Effector memory CD8-positive, alpha-beta T cell (primary cell): ENCODE data around the gene GRIN2B.

Source experiments
- ATAC-seq: fragments of 150-1000 bp; cut with Tn5 transposase; replicated peaks from 2 replicates; pipeline ENCODE4 v1.10.0; 2021; ENCODE audit warnings: mild to moderate bottlenecking, moderate library complexity
- DNase-seq, 3 experiments: peaks; one replicate each; pipeline ENCODE4 v3.0.0; 2021
- H3K27ac Mint-ChIP-seq, 2 donors: one replicate each; pipeline ENCODE4 v1.8.0; 2022; ENCODE audit warnings: mild to moderate bottlenecking in 2 of 2, mixed read lengths in 2 of 2, moderate library complexity in 2 of 2
- H3K27me3 Mint-ChIP-seq, 2 donors: one replicate each; pipeline ENCODE4 v1.8.0; 2022; ENCODE audit warnings: mixed read lengths in 2 of 2
- H3K36me3 Mint-ChIP-seq: one replicate; pipeline ENCODE4 v1.8.0; 2022; ENCODE audit warnings: mild to moderate bottlenecking, moderate library complexity, mixed read lengths; ENCODE audit not compliant: insufficient read depth
- H3K4me1 Mint-ChIP-seq, 2 donors: one replicate each; pipeline ENCODE4 v1.8.0; 2022; ENCODE audit warnings: low read depth in 2 of 2, mixed read lengths in 2 of 2
- H3K4me3 Mint-ChIP-seq, 2 donors: one replicate each; pipeline ENCODE4 v1.8.0; 2022; ENCODE audit warnings: mild to moderate bottlenecking in 2 of 2, mixed read lengths in 2 of 2, moderate library complexity in 2 of 2
- H3K9me3 Mint-ChIP-seq, 2 donors: one replicate each; pipeline ENCODE4 v1.8.0; 2022; ENCODE audit warnings: mixed read lengths in 2 of 2

GRIN2B gene

DNA sequence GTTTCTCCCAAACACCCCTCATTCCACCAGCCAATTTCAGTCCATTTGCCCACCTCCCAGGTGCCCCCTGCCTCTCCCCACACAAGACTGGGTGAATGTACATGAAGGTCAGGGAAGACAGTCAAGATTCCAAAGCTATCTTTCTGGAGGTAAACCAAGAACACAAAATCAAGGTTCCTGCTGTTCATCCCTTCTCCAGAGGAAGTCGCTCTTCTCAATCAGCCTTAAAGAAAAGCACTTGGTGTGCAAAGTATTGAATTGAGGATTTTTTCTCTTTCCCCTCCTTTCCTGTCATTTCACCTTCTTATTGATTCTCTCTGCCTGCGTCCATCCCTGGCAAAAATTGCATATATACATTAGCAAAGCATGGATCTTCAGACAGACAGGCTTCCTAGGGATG is 4.5 kb downstream of the GRIN2B start:
- H3K36me3 Mint-ChIP-seq, result peaks cover 4% of the 10 kb centered on the region
- ATAC-seq (no peak), DNase-seq (no peak)
- peaks cover 5 to 7% of the 10 kb centered on the region in 2 donors for H3K4me1 Mint-ChIP-seq
- H3K27ac Mint-ChIP-seq, result no peak overlapping the region
- no peaks in the 10 kb centered on the region for H3K9me3 Mint-ChIP-seq
- peaks cover 43 to 68% of the 10 kb centered on the region in 2 donors for H3K27me3 Mint-ChIP-seq
- no peak overlapping the region for H3K4me3 Mint-ChIP-seq

DNA sequence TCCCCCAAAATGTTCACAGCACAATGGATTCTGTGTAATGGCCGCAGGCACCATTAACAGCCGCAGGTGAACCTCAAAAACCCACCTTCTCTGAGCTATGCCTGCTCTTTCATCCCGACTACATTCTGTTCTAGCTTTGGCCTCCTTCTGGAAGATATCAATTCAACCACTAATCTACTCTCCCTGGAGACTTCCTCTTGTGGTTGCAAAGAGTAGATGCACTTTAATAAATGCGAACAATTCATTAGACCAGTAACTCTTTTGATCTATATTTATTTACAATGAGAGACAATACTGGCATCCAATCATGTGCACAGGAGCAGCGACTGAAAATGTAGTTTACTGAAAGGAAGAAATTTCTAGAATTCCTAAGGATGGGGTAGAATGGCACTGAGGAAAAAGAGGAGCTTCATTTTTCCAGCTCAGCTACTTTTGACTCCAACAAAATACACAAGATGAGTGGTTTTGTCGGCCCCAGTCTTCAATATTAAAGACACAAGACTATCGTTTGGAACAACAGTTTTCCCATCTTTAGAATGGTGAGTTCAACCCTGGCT is 5.3 kb downstream of the GRIN2B start:
- ATAC-seq (no peak), DNase-seq (no peak)
- H3K9me3 Mint-ChIP-seq, result no peaks in the 10 kb centered on the region
- peaks cover 38 to 60% of the 10 kb centered on the region in 2 donors for H3K27me3 Mint-ChIP-seq
- no peak overlapping the region for H3K27ac Mint-ChIP-seq
- H3K4me3 Mint-ChIP-seq, result no peak overlapping the region
- peaks cover under 1 to 4% of the 10 kb centered on the region in 2 donors for H3K4me1 Mint-ChIP-seq
- peaks cover 4% of the 10 kb centered on the region for H3K36me3 Mint-ChIP-seq

DNA sequence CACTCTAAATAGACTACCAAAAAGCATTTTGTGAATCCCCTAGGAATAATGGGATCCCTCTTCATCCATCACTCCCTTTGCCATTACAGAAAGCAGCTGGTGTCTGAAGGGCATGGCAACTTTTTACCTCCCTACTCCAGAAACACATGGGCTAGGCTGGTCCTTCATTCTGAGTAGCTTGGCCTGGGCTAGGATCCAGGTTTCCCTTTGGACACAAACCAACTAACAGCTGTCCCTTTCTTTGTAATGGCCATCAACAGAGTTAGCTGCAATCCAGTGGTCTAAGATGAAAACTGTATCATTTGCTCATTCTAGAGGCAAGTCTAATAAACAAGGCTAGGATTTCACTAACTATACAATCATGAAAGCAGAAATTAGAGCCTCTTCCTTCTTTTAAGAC is 7.4 kb downstream of the GRIN2B start:
- H3K4me1 Mint-ChIP-seq, result no peaks in the 10 kb centered on the region
- H3K27ac Mint-ChIP-seq, result no peak overlapping the region
- H3K9me3 Mint-ChIP-seq, result no peaks in the 10 kb centered on the region
- H3K4me3 Mint-ChIP-seq, result no peak overlapping the region
- no peak for DNase-seq
- H3K36me3 Mint-ChIP-seq, result no peaks in the 10 kb centered on the region
- H3K27me3 Mint-ChIP-seq, result peaks cover 21 to 39% of the 10 kb centered on the region in 2 donors
- no peak for ATAC-seq

DNA sequence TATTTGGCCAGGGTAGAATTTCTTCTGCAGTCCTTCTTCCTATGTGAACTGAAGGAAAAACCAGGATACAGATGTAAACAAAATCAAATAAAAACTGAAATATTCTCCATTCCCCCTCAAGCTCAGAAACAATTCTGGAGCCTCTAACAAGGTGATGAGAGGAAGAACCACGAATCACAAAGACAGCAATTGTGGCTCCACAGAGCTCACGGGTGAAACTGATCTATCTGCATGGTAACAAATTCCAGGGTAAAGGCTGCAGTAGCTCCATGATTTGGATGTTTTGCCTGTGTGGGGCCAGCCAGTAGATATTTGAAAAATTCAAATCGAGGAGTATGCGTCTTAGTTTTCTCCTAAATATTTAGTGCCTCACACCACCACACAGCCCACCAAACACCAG is 10.6 kb downstream of the GRIN2B start:
- DNase-seq, result no peak
- H3K27me3 Mint-ChIP-seq, result peaks cover 0 to 9% of the 10 kb centered on the region in 2 donors

DNA sequence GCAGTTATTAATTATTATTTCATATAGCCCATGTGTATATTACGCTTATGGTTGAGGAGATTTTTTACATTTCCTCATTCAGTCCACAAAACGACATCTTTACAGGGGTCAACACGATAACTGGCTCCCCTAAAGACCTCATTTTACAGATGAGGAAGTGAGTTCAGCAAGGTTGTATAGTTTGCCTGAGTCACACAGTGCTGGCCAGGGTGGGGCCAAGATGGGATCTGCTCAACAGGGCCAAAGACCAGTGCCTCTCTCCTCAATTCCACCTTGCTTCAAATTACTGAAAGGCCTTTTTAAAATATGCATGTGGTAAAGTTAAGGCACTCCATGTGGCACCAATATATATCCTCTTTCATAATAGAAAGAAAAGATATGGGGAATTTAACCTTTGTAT is 13.1 kb downstream of the GRIN2B start:
- H3K27ac Mint-ChIP-seq, result no peak overlapping the region
- no peak for ATAC-seq
- peaks cover 6 to 14% of the 10 kb centered on the region in 2 donors for H3K27me3 Mint-ChIP-seq
- no peaks in the 10 kb centered on the region for H3K9me3 Mint-ChIP-seq
- no peak overlapping the region for H3K4me3 Mint-ChIP-seq
- no peak for DNase-seq
- no peaks in the 10 kb centered on the region for H3K36me3 Mint-ChIP-seq
- no peaks in the 10 kb centered on the region for H3K4me1 Mint-ChIP-seq

More for the DNA sequence above, 10.6 kb downstream of the GRIN2B start:
- Mint-ChIP-seq H3K9me3 (no peaks in the 10 kb centered on the region), H3K4me1 (no peaks in the 10 kb centered on the region), H3K36me3 (no peaks in the 10 kb centered on the region), H3K27ac (no peak overlapping the region), H3K4me3 (no peak overlapping the region)
- no peak for ATAC-seq

DNA sequence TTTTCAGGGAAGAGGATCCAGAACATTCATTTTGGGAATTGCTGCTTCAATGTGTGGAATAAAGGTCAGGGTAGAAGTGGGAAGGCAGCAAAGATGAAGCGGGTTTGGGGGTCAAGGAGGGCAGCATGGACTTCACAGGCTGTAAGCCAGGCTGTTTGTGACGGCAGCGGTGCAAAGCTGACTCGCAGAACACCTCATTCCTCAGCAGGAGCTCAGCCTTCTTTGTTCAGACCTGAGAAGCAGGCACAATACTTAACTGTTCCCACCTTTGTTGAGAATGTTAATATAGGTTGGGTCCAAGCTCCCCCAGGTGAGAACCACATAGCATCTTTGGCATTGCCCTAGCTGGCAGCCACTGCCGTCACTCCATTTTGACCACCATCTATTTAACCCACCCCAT is 16.7 kb downstream of the GRIN2B start:
- Mint-ChIP-seq H3K4me3 (no peak overlapping the region), H3K36me3 (no peaks in the 10 kb centered on the region), H3K4me1 (no peaks in the 10 kb centered on the region), H3K9me3 (no peaks in the 10 kb centered on the region), H3K27ac (no peak overlapping the region), H3K27me3 (peaks cover 6 to 33% of the 10 kb centered on the region in 2 donors)
- ATAC-seq (no peak), DNase-seq (no peak)

DNA sequence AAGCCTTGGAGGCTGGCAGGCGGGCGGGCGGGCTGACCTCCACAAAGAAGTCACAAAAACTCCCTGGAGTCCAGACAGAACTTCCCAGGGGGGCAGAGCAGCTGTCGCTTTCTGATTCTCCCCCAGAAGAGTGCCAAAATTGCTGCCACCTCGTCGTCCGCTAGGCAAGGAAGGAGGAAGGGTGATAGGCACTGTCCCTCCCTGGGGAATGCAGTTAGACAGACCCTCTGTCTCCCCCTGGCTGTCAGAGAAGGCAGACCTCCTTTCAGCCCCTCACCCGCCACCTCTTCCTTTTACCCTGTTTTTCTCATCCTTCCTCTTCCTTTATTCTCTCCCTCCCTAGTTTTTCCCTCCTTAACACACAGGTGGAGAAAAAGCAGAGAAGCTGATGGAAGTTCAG is 18.7 kb downstream of the GRIN2B start:
- H3K27me3 Mint-ChIP-seq, result peaks cover 18 to 45% of the 10 kb centered on the region in 2 donors
- no peak overlapping the region for H3K4me3 Mint-ChIP-seq
- no peak overlapping the region for H3K27ac Mint-ChIP-seq
- H3K4me1 Mint-ChIP-seq, result no peaks in the 10 kb centered on the region
- H3K36me3 Mint-ChIP-seq, result no peaks in the 10 kb centered on the region
- no peak for ATAC-seq
- DNase-seq, result no peak
- H3K9me3 Mint-ChIP-seq, result peaks cover 0 to 2% of the 10 kb centered on the region in 2 donors

DNA sequence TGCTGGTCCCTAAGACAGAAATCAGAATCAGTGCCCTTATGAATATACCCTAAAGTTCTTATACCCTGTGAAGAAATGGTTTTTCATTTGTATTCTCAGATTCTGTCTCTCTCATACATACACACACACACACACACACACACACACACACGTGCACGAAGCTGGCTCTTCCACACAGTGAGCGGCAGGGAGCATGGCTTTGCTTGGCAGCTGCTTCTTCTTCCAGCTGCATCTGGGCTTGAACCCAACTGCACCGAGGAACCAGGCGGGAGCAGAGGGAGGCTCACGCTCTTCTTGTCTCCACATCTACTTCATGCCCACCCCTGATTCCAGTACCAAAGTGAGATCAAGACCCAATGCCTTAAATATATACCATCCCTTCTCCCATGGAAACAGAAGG is 19.4 kb downstream of the GRIN2B start:
- peaks cover 18 to 45% of the 10 kb centered on the region in 2 donors for H3K27me3 Mint-ChIP-seq

DNA sequence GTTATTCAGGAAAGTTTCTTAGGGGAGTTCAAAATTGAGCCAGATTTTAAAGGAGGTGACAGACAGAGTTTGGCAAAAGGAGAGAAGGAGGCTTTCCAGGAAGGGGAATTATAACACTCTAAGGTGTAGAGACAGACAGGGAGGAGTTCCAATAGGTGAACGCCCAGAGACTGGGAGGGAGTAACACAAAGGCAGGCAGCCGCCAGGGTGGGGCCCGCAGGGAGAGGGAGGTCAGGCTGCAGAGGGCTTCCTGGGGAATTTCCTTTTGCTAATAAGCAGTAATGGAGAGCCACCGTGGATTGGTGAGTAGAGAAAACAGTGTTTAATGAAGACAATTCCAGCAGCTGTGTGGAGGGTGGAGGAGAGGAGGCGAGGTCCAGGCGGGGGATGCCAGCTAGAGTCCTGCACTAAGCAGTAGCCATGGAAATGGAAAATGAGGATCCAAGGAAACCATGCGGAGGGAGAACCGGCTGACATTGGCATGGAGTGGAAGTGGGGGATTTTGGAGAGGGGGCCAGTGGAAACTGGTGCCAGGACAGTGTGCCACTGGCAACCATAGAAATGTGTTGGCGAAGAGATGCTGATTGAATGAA is 22.2 kb downstream of the GRIN2B start:
- Mint-ChIP-seq H3K27me3 (peaks cover 13 to 54% of the 10 kb centered on the region in 2 donors), H3K4me3 (no peak overlapping the region)
- ATAC-seq, result no peak

More for the DNA sequence above, 19.4 kb downstream of the GRIN2B start:
- ATAC-seq (no peak), DNase-seq (no peak)
- Mint-ChIP-seq H3K4me3 (no peak overlapping the region), H3K9me3 (peaks cover 0 to 2% of the 10 kb centered on the region in 2 donors), H3K27ac (no peak overlapping the region), H3K36me3 (no peaks in the 10 kb centered on the region), H3K4me1 (no peaks in the 10 kb centered on the region)

DNA sequence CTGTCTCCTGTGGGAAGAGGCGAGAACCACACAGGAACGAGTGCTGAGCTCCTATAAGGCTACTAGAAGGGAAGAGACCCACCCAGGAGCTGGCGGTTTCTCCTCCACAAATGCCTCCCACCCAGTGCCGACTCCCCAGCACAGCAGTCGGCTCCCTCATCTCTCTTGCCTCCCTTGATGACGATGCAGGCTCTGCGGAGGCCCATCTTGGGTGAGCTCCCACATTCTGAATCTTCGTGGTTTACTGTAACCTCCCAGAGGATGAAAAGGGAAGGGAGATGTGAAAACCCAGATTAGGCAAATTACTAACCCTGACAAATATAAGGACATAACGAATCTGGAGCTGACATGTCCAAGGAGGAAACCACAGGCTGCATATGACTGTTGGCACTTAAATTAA is 23.8 kb downstream of the GRIN2B start:
- Mint-ChIP-seq H3K4me3 (no peak overlapping the region), H3K27me3 (peaks cover 12 to 38% of the 10 kb centered on the region in 2 donors), H3K27ac (no peak overlapping the region), H3K4me1 (no peaks in the 10 kb centered on the region), H3K36me3 (no peaks in the 10 kb centered on the region), H3K9me3 (peaks cover 2 to 7% of the 10 kb centered on the region in 2 donors)
- DNase-seq (no peak), ATAC-seq (no peak)

More for the DNA sequence above, 22.2 kb downstream of the GRIN2B start:
- Mint-ChIP-seq H3K4me1 (no peaks in the 10 kb centered on the region), H3K9me3 (peaks cover 2 to 7% of the 10 kb centered on the region in 2 donors), H3K36me3 (no peaks in the 10 kb centered on the region), H3K27ac (no peak overlapping the region)
- DNase-seq, result no peak

DNA sequence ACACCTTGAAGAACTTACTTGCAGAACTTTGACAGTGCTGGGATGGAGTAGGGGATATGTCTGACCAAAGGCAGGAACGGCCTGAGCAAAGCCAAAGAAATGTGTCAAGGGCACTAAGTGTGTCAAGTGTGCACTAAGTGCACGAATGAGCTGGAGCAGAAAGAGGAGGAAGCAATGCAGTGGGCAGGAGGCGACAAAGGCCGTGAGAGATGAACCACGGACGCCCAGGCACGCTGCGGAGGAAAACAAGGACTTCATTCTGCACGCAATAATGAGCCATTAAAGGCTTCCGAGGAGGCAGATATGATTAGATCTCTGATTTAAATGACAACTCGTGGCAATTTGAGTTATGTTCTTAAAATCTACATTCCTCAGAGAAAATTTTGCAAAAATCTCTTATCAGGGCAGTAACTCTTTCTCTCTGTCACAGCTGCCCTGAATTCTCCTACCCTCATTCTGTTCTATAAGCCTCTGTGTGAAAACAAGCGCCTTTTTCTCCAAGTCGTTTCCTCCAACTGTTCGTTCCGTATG is 25.3 kb downstream of the GRIN2B start:
- Mint-ChIP-seq H3K4me3 (no peak overlapping the region), H3K27me3 (peaks cover 12 to 32% of the 10 kb centered on the region in 2 donors), H3K4me1 (no peaks in the 10 kb centered on the region), H3K36me3 (no peaks in the 10 kb centered on the region), H3K9me3 (peaks cover 2 to 7% of the 10 kb centered on the region in 2 donors), H3K27ac (no peak overlapping the region)
- DNase-seq, result no peak
- no peak for ATAC-seq

DNA sequence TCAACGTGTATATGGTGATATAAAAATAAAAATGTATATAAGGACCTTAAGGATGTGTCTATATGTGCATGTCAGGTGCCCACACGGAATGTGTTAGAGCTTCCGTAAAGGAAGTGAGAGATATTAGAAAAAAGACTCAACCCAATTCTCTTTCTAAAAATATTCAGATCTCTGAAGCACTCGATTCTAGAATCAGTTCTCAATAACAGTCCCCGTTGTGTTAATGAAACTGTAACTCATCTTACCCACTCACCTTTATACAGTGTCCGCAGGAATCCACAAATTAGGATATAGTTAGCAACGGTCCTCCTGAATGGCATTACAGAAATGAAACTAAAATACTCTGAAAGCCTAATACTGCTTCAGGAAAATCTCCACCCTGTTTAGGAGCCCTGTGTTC is 29.3 kb downstream of the GRIN2B start:
- Mint-ChIP-seq H3K27me3 (peaks cover 0 to 14% of the 10 kb centered on the region in 2 donors), H3K4me3 (no peak overlapping the region), H3K4me1 (no peaks in the 10 kb centered on the region), H3K36me3 (no peaks in the 10 kb centered on the region), H3K9me3 (peaks cover 0 to 7% of the 10 kb centered on the region in 2 donors), H3K27ac (no peak overlapping the region)
- DNase-seq (no peak), ATAC-seq (no peak)

DNA sequence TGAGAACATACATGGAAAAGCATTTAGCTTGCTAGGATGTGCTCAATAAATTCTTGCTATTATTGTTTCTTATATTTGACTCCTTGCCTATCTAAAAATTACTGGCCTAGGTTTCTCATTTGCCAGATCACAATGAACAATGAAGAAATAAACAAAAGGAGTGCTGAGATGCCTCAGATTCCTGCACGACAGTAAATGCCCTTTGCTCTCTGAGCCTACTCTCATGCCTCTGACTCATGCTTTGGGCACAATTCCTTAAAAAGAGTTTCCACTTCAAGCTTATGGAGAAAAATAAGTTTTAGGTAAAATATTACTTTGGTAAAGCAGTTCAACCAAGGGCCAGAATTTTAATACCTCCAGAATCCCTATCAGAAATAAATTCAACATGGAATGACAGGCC is 30.9 kb downstream of the GRIN2B start:
- no peak overlapping the region for H3K4me3 Mint-ChIP-seq
- DNase-seq (no peak), ATAC-seq (no peak)
- peaks cover 0 to under 1% of the 10 kb centered on the region in 2 donors for H3K27me3 Mint-ChIP-seq
- no peaks in the 10 kb centered on the region for H3K4me1 Mint-ChIP-seq
- no peak overlapping the region for H3K27ac Mint-ChIP-seq
- H3K36me3 Mint-ChIP-seq, result no peaks in the 10 kb centered on the region
- peaks cover 0 to 1% of the 10 kb centered on the region in 2 donors for H3K9me3 Mint-ChIP-seq

DNA sequence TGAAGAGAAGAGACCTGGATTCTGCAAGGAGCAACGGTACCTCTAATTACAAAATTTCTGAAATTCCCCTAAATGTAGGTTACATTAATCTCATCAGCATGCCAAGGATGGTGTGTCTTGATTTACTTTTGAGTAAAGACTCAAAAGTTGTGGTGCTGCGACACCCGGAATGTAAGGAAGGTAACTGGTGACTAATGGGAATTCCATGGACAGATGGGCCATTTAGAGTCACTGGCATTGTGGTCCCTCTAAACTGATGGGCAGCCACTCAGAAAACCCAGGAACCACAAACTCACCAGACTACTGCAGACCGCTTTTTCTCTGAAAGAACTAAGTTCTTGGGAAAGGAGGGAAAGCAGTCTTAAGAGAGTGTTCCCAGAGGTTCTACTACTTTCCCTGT is 32.8 kb downstream of the GRIN2B start:
- Mint-ChIP-seq H3K27ac (no peak overlapping the region), H3K36me3 (no peaks in the 10 kb centered on the region), H3K27me3 (peaks cover 7 to 10% of the 10 kb centered on the region in 2 donors), H3K9me3 (no peaks in the 10 kb centered on the region), H3K4me3 (no peak overlapping the region), H3K4me1 (no peaks in the 10 kb centered on the region)
- DNase-seq, result no peak
- ATAC-seq, result no peak
